ENCODE data around the gene GSDMA.
"Not testable (repeated sequence)": the region's sequence is repeated elsewhere in the genome, so short reads cannot be mapped to it uniquely, and the experiment has no call there.

Gene GSDMA

DNA sequence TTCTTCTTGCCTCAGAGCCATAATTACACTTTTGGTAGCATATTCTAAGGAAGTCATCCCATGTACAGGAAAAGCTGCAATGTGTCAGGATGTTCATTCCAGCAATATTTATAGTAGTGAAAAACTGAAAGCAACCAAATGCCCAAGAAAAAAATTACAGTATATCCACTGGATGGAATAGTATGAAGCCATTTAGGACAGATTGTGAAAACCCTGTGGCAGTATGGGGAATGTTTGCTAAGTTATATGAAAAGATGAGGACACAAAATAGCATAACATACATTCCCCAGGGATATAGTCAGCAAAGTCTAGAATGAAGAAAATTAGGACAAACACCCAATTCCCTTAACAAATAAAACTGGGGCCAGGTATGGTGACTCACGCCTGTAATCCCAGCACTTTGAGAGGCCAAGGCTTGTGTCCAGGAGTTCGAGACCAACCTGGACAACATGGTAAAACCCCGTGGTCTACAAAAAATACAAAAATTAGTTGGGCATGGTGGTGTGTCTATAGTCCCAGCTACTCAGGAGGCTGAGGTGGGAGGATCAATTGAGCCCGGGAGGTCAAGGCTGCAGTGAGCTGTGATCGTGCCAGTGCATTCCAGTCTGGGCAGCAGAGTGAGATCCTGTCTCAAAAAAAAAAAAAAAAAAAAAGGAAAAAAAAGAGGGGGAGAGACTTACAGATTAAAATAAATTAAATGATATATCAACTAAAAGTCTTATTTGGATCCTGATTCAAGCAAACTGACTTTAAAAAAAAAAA, 33.0 kb upstream of the GSDMA start:
- DNase-seq: no peak

DNA sequence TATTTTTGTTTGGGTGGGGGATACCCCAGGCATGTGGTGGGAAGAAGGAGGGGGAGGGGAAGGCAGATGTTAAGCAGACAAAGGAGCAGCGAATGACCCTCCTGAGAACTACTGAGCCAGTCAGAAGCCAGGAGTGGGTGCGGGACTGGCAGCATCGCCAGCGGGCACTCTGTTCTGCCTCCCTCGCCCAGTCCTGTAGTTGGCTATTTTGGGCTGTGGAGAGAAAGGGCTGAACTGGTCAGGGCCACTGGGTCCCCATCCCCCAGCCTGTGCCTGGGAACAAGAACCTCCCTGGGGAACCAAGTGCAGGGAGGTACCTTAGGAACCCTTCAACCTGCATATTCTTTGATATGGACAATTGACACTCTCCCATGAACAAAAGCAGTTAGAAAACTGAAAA, 28.9 kb upstream of the GSDMA start:
- no peak for DNase-seq

DNA sequence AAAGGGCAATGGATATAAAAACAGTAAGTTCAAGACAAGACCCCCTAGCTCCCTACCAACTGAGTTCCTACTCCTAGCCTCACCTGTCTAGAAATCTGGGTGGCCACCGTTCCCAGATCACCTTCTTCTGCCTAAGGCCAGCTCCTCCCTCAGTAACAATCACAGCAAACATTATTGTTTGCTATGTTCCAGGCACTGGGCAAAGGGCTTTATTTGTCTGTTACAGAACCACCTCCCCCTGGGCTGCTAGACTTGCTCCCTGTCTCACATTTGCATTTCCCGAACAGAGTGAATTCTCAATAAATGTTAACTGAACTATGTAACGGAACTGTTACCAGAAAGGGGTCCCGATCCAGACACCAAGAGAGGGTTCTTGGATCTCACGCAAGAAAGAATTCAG, 28.5 kb upstream of the GSDMA start:
- no peak for DNase-seq

DNA sequence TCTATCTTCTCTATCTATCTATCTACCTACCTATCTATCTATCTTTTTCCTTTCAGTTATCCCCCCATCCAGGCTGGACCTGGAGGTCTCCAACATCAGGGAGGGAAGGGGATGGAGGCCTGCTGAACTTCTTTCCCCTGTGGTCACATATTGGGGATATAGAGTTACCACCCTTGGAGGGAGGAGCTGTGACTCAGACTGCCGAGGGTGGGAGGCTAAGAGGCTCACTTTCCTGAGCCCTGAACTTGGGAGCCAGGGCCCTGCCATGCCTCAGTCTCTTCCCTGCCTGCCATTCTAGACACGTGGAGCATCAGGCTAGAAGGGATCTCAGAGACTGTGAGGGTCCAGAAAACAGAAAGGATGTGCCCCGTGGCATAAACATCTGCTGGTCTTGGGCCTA, 26.9 kb upstream of the GSDMA start:
- DNase-seq: no peak

DNA sequence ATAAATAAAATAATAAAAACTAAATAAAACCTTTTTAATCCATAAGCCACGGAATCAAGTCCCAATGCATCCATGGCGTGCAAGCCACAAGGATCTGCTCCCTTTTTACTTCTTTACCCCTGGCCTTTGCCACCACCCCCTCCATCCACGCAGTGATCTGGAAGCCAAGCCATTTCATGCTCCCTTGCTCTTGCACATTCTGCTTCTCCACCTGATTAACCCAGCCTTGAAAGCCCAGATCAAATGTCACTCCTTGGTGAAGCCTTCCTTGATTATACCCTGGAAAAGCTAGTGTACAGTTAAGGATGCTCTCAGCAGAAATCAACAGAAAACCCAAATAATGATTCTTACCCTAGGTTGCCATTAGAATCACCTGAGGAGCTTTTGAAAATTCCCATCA, 25.4 kb upstream of the GSDMA start:
- DNase-seq: no peak

DNA sequence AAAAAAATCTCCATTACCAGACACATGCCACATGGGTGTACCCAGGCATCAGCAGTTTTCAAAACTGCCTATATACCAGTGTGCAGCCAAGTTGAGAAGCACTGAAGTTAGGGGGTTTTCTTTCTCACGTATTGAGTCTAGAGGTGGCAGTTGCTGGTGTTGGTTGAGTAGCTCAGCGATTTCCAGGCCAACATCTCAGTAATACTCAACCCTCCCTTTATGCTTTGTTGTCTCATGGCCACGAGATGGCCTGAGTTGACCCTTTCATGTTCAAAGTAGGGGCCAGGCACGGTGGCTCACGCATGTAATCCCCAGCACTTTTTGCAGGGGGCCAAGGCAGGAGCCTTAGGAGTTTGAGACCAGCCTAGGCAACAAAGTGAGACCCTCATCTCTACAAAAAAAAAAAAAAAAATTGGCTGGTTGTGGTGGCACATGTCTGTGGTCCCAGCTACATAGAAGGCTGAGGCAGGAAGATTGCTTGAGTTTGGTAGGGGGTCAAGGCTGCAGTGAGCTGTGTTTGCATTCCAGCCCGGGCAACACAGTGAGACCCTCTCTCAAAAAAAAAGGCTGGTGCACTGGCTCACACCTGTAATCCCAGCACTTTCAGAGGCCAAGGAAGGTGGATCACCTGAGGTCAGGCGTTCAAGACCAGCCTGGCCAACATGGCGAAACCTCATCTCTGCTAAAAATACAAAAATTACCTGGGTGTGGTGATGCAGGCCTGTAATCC, 24.5 kb upstream of the GSDMA start:
- no peak for DNase-seq

DNA sequence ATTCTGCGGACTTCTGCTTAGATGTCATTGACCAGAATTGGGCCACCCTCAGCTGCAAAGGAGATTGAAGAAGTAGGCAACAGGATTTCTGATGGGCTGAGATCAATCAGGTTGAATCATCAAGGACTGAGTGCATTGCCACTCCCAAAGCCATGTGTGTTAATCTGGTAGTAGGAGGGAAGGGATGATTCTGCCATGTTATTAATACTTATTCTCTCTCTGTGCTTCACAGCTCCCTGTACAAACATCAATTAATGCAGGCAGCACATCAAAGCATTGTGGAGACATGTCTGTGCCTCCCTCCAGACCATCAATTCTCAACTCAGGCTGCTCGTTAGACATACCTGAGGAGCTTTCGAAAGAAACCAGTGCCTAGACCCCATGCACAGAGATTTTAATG, 23.7 kb upstream of the GSDMA start:
- no peak for DNase-seq

DNA sequence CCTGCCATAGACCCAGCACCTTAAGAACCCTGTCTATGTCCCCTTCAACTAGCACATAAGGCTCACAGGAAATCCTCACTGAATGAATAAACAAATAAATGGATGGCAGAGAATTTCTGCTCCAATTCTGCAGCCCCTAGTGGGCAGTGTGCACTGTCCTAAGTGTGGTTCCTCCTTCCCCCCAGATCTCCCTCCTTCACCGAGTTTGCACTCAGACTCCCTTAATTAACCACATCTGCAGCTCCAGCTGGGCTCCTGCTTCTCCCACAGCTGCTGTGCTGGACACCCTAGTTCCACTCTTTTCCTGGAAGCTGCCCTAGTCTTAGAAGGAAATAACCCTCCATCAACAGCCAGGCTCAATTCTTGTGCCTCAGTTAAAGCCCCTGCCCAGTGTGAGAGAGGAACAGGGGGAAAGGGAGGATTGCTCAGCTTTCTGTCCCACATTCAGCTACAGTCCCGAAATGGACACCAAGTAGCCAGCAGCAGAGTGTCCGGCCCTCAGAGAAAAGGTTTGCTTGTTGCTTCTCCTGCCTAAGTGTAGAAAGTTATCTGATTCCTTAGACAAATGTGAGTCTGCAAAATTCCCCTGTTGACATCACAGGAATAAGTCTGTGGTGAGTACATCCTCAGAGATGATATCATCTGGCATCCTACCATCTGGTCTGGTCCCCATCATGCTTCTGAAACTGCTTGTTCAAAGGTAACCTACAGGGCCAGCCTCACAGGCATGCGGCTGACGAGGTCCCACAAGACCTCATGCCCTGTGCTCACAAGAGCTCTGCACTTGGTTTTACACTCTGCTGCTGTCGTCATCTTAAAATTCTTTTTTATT, 23.0 kb upstream of the GSDMA start:
- DNase-seq: no peak

DNA sequence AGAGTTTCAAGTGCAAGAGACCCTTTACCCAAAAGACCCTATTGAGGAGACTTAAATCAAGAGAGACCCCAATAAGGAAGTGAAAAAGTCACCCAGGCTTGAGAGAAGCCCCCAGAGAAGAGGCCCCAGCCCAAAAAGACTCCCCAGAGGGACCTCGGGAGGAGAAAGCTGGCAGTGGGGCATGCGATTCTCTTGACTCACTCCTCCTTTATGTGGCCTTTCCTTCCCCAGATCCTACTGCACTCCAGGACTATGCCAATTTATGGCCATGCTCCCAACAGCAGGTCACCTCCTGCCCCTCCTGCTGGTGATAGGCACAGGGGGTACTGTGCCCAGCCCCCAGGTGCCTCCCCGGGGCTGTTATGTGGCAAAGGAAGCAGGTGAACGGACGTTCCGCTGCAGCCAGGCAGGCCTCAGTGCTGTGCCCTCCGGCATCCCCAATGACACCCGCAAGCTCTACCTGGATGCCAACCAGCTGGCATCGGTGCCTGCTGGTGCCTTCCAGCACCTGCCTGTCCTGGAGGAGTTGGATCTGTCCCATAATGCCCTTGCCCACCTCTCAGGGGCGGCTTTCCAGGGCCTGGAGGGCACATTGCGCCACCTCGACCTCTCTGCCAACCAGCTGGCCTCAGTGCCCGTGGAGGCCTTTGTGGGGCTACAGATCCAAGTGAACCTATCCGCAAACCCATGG, 19.0 kb upstream of the GSDMA start:
- DNase-seq: no peak

DNA sequence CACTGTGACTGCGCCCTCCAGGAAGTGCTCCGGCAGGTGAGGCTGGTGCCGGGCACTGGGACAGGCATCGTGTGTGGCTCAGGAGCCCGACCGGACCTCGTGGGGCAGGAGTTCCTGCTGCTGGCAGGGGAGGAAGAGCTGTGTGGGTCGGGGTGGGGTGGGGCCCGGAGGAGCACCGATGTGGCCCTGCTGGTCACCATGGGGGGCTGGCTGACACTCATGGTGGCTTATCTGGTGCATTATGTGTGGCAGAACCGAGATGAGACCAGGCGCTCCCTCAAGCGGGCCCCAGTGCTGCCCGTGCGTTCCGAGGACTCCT, 18.5 kb upstream of the GSDMA start:
- DNase-seq: no peak

DNA sequence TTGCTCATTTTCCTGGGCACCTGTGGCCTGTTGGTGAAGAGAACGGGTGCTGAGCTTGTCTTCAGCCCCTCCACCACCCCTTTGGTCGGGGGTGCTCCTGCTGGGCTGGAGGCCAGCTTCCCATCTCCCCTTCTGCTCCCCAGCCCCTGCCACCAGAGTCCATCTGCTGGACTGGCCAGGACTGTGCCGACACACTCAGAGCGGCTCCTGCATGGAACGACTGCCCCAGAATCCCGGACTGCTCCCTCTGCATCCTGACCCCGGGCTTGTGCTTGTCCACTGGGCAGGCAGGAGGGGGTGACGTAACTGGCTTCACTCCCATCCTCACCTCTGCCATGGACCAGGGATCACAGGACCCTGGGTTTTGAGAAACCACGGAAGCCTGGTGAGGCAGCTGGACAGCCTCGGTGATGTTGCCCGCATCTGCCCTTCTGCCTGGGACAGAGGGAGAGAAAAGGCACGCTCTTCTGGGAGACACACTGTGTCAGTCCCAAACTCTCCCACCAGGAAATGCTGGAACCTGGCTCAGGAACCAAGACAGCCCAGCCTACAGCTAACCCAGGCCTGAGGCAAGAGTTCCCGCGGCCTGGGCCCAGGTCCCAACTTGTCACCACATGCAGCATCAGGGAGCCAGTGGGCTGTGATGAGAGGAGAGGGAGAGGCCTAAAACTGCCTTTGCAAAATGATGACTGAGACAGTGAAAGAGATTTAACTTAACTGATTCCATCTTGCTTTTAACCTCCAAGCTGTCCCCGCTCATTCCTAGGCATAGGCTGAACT, 16.1 kb upstream of the GSDMA start:
- no peak for DNase-seq

DNA sequence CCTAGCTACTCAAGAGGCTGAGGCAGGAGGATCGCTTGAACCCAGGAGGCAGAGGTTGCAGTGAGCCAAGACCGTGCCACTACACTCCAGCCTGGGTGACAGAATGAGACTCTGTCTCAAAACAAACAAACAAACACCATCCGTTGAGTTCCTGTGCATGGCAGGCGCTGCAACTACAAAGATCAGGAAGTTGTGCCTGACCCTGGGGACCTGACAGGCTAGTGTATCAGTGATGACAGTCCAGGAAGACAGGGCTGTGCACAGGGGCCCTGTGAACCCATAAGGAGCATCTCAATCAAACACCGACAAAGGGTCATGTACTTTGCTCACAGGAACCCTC, 14.3 kb upstream of the GSDMA start:
- not testable (repeated sequence) for DNase-seq

DNA sequence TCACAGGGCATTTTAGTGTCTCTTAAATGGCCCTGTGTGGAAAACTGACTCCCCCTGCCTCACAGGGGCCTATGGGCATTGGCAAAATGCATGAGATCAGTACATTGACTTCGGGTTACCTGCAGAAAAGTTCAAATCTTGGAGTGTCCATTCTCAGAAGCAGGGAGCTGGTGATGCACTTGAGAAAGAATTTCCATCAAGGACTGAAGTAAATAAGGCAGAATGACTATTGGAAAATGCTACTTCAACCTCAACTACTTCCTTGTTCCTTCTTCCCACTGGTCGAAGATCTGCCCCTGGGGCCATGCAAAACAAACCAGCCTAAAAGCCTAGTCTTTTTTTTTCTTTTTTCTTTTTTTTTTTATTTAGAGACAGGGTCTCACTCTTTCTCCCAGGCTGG, 13.8 kb upstream of the GSDMA start:
- DNase-seq: no peak

DNA sequence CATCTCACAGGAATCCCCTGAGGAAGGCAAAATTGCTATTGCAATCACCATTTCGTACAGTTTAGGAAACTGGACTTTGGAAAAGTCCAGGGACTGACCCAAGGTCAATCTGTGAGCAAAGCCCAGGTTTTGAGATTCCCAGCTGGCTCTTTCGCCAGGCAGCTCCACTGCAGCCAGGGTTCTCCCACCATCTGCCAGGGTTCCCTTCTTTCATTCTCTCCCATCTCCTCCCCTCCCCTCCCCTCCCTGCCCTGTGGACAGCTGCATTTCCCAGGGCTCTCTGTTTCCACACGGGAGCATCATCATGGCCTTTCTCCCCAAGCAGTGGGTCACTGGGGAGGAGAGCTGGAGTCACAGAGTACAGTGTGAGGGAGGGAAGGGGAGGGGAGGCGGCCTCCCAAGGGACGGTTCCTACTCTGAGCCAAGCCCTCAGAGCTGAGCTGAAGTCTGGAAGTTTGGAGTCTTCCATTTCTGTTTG, 11.9 kb upstream of the GSDMA start:
- no peak for DNase-seq

DNA sequence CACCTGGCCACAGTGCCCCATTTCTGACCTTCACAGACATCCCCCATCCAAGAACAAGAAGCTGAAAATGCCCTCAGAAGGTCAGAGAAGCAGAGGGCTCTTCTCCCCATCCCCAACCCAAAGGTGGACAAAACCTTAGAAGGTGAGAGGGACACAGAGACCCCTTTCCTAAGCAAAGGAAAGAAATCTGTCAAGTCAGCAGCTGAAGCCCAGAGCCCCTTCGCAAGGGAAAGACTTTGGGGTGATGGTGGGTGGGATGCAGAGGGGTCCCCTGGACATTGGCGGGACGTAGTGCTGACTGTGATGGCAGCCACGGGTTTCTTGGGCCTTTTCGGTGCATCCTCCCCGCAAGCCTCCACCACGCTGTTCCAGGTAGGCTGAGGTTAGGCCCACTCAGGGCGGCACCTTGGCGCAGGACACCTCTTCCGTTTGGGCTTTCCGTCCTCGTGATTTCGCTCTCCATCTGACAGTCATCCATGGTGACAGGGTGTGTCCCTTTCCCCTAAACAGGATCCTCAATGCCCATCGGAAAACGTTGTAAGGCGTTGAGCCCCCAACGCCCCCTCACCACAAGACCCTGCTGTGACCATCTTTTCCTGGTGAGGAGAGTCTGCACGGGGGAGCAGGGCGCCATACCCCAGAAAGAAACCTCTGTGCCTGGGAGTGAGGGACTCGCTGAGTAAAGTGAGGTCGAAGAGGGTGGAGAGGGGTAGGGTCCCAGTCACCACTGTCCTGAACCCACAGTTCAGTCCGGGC, 10.7 kb upstream of the GSDMA start:
- DNase-seq: no peak

DNA sequence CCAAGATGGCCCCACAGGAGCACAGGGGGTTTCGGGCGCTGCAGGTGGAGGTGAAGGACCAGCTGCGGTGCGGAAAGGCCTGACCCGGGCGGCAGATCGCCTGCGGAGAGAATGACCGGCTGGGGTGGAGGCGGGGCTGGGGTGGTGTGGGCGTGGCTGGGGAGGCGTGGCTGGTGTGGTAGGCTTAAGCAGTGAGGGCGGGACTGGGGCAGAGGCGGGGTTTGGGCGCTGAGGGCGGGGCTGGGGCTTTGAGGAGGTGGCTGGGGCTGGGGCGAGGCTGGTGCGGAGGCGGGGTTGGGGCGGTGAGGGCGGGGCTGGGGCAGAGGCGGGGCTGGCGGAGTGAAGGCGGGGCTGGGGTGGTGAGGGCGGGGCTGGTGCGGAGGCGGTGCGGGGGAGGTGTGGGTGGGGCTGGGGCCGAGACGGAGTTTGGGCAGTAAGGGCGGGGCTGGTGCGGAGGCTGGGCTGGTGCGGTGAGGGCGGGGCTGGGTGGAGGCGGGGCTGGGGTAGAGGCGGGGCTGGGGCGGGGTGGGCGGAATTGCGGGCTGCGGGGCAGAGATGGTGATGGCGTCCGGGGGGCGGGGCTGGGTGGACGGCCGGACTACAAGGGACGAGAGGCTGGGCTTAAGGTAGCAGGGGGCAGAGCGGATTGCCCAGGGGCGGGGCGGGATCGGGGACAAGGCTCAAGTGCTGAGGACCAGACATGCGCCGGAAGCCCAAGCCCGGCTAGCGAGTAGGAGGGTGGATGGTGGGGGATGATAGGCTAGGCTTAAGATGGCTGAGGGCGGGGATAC, 9.9 kb upstream of the GSDMA start:
- peak; percentile 97 to 100 for DNase-seq

DNA sequence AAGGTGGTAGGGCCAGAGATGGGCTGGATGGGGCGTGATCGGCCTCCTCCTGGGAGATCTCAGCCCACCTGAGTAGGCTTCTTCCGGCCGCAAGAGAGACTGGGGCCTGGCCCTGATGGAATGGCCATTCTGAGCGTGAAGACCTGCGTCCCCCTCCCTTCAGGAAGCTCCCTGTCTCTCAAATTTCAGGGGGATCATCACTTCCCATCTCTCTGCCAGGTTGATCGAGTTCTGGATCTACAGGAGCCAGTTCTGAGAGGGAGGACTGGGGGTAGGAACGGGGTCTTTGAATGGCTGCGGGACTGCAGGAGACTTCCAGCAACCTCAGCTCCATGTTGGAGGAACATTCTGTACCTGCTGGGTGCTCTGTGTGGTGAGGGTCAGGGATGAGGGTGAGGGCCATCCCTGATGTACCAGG, 9.3 kb upstream of the GSDMA start:
- no peak for DNase-seq

DNA sequence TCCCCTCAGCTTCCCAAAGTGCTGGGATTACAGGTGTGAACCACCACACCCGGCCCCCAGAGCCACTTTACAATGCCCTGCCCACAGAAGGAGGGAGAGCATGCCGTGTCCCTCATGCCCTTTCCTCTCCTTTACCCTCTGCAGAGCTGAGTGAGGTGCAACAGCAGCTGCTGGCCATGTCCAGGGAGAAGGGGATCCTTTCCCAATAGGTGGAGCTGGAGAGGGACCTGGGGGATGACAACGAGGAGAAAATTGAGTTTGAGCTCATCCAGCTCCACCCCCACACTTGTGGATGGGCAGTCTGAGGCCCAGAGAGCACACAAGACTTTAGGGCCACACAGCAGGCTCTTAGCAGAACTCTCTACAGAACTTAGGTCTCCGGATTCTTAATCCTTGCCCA, 7.9 kb upstream of the GSDMA start:
- DNase-seq: no peak

DNA sequence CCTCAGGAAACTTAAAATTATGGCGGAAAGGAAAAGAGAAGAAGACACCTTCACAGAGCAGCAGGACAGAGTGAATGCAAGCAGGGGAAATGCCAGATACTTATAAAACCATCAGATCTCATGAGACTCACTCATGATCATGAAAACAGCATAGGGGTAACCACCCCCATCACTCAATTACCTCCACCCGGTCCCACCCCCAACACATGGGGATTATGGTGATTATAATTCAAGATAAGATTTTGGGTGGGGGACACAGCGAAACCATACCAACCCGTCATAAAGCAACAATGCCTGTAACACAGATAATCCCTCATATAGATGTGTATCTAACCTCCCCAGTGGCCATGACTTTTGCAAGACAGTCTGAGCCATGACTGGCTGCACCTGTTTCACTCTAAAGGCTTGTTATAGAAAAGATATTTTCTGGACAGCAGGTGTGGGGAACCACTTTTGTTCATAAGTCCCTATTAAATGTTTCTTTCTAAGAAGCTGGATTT, 7.0 kb upstream of the GSDMA start:
- DNase-seq: no peak

DNA sequence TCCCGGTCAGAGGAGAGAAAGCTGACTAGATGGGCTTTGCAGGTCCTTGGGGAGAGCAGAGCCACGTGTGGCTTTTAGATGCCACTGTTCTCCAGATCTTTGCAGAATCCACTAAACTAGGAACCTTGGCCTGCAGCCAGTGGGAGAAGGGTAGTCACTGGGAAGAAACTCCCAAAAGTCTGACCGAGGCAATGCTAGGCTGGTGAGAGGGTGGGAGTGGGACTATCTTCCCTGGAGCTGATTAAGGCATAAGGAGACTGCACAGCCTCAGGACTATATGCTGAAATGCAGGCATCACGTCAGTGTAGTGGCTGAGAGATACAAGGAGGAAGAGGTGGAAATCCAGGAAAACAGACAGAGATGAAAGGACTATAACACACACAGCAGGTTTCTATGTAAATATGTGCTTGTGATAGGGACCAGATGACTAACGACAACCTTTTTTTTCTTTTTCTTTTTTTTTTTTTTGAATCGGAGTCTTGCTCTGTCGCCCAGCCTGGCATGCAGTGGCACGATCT, 2.2 kb upstream of the GSDMA start:
- no peak for DNase-seq

All from hippocampal formation (tissue), 2 donors.